Astrocyte of the cerebellum (primary cell): ENCODE results near the gene BBX.

Experiments
- DNase-seq: peaks from one replicate; pipeline ENCODE4 v3.0.0-alpha.2; 2011; ENCODE audit warnings: low read depth
- H3K4me3 ChIP-seq: 2 replicates; pipeline ENCODE4 v1.5.1; 2011; ENCODE audit warnings: mild to moderate bottlenecking, low read depth, low read length, moderate library complexity
- CTCF ChIP-seq: IDR thresholded peaks from 2 replicates; pipeline ENCODE4 v1.5.1; 2012; ENCODE audit warnings: low read length, low read depth, moderate library complexity, mild to moderate bottlenecking; ENCODE audit errors: missing control alignments
- in situ Hi-C: cut with HindIII; loops from 2 replicates; pipeline ENCODE4 v1.10.0; 2017; ENCODE audit warnings: low sequenced_read_pairs

BBX gene

GRCh38 chr3:107818025-107818424 is 295.3 kb downstream of the BBX start:
- no peak overlapping the region for H3K4me3 ChIP-seq

GRCh38 chr3:107819656-107820055 is 296.9 kb downstream of the BBX start:
- DNase-seq, result no peak
- in situ Hi-C loops, result no loop called here
- no peak overlapping the region for H3K4me3 ChIP-seq
- no peak for TF ChIP-seq CTCF

More at GRCh38 chr3:107818025-107818424, 295.3 kb downstream of the BBX start:
- in situ Hi-C loops, result no loop called here
- TF ChIP-seq CTCF, result no peak
- DNase-seq, result no peak

DNA sequence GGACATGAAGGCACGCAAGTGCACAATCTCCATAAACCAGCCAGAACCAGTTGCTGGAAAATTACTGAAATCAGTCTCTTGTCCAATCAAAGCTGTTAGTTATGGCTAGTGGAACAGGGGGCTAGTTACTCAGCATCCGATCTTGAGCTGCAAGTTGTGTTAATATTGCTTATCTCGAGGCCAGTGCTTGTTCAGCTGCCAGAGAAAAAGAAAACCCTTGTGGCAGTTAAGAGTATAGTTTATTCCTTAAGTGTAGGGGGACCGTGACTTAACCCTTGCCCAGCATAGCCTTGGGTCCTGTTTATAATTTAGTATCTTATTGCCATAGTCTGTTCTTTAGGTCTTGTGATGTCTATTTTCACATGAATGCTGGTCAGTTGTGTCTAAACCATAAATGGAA is 299.5 kb downstream of the BBX start:
- no peak overlapping the region for H3K4me3 ChIP-seq
- no peak for TF ChIP-seq CTCF
- no peak for DNase-seq
- in situ Hi-C loops, result no loop called here

DNA sequence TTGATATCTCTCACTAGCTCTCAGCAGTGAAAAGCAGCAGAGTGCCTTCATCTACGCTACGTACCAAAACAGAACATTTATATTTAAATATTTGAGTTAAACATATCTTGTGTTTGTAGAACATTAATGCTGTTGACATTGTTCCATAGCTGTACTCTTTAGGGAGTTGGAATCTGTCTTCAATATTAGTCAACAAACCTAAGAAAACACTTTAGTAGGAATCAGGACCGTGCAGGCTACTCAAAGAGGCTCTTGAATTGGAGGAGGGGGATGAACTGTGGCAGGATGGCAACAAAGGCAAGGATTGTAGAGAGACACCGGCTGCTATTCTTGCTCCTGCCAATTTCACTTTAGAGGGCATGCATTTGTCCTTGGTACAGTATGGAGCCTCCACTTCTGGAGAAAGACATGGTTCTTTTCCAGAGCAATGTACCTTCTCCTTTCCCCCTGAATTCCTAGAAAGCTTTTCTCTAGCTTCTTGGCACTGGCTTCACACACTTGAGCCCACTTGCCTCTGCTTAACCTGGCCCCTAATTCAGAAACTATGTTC is 302.1 kb downstream of the BBX start:
- no peak overlapping the region for H3K4me3 ChIP-seq
- no peak for TF ChIP-seq CTCF
- in situ Hi-C loops, result no loop called here
- no peak for DNase-seq

- DNase-seq, result no peak
- no peak for TF ChIP-seq CTCF
- in situ Hi-C loops, result no loop called here
- no peak overlapping the region for H3K4me3 ChIP-seq
Observed at GRCh38 chr3:107825556-107825955, 302.8 kb downstream of the BBX start.

GRCh38 chr3:107826727-107827126 is 304.0 kb downstream of the BBX start:
- no peak overlapping the region for H3K4me3 ChIP-seq
- in situ Hi-C loops, result no loop called here
- no peak for DNase-seq
- no peak for TF ChIP-seq CTCF

DNA sequence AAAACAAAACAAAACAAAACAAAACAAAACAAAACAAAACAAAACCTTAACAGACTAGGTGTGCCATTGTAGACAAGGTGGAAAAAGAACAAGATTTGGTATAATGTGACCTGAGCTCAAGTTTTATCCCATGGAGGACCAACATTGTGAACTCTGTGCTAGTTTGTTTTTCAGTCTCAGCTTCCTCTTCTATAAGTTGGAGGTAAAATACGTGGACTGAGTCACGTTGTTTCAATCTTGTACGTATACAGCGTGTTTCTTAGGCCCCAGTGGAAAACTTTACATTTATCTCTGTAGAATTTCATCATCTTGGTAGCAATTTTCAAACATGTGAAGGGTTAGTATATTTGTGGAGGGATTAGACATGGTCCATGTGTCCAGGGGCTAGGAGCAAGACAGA is 306.4 kb downstream of the BBX start:
- no peak overlapping the region for H3K4me3 ChIP-seq
- no peak for DNase-seq
- in situ Hi-C loops, result no loop called here
- TF ChIP-seq CTCF, result no peak
